ENCODE measurements around the gene BCAN. TPM values are rescaled to one million over a fixed set of nuclear protein-coding genes. Genes with fewer than 3 reads are reported as not detected.

The BCAN gene
- total RNA-seq, 2 experiments from 2014 or later = not detected

DNA sequence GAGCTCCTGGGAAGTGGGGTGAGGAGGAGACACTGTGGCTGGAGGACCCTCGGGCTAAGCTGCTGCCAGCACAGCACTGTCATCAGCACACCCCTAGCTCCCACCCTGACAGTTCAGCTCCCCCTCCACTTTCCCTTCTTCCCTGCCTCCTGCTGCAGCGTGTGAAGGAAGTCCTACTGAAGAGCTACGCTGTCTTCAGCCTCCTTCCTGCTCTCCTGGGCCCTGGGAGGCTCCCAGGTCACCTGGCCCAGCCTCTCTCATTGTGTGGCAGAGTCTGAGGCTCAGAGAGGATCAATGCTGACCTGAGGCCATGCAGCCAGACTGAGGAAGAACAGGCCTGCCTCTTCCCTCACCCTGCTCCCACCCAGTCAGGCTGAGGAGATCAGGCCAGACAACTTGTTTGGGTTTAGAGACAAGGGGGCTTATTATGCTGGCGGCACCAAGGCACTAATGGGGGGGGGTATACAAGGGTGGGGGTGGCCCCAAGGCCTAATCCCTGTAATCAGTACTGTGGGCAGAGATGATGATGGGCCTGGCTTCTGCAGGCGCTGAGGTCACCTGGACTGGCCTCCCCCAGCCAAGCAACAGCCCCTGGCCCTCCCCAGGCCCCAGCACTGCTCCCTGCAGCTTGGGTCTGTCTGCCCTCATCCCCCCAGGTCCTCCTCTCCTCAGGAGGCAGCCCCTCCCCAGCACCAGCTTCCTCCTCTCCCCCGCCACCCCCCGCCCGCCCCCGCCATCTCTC is 26.2 kb downstream of the BCAN start:
- ChIA-PET POLR2A (interaction anchor here (0.6 kb wide), 1 partner anchor 363 kb away, joined by 4 read pairs; no protein-coding TSS in a partner anchor), CTCF (interaction anchor here (0.6 to 1.9 kb wide), 4 partner anchors 9 to 21 kb away, joined by 3 to 4 read pairs (median 4); partner anchors contain the start of gene NES)
- Mint-ChIP-seq H3K4me1 (ENCODE audit: low read depth) (no peaks in the 10 kb centered on the region), H3K27me3 (peaks cover 5% of the 10 kb centered on the region), H3K27ac (no peak overlapping the region), H3K36me3 (ENCODE audit: low read depth) (no peaks in the 10 kb centered on the region), H3K9me3 (no peaks in the 10 kb centered on the region), H3K4me3 (no peak overlapping the region)
- intact Hi-C loops (cut with micrococcal nuclease) = no loop called here
- ATAC-seq = no peak
- TF ChIP-seq, protein P1, sequence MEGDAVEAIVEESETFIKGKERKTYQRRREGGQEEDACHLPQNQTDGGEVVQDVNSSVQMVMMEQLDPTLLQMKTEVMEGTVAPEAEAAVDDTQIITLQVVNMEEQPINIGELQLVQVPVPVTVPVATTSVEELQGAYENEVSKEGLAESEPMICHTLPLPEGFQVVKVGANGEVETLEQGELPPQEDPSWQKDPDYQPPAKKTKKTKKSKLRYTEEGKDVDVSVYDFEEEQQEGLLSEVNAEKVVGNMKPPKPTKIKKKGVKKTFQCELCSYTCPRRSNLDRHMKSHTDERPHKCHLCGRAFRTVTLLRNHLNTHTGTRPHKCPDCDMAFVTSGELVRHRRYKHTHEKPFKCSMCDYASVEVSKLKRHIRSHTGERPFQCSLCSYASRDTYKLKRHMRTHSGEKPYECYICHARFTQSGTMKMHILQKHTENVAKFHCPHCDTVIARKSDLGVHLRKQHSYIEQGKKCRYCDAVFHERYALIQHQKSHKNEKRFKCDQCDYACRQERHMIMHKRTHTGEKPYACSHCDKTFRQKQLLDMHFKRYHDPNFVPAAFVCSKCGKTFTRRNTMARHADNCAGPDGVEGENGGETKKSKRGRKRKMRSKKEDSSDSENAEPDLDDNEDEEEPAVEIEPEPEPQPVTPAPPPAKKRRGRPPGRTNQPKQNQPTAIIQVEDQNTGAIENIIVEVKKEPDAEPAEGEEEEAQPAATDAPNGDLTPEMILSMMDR (IDR thresholded peaks at IDR 0.05) = no peak
- DNase-seq = no peak

DNA sequence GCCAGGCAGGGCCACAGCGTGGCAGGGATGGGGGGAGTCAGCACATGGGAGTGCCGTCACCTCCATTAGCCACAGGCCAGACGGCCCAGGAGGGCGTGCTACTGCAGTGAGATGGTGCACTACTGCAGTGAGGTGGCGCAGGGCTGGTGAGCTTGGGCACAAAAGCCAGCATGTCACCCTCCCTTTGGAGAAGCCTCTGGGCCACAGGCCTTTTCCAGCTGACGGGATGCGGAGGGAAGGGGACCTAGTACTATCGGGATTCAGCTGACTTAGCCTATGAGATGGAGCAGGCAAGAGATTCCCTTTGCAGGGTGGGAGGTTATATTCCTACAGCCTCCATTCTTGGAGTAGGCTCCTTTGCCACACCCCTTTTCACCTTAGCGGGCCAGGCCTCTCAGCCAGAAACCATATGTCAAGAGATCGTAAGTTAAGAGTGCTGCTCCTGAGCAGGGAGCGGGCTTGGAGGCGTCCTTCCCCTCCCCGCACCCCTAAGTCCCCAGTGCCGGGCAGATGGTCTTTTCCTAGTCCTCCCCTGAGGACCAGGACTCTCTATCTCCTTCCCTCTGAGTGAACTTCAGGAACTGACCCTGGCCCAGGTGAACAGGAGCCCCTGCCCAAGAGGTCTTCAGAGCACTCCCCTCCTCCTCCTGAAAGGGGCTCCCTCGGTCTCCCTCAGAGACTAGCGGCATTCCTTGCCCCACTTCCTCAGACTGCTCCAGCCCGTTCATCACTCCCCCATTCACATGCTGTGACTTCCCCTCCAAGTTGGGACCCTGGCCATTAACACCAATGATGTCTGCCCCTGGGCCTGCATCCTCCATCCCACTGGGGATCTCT is 27.1 kb downstream of the BCAN start:
- no peak for DNase-seq
- intact Hi-C loops (cut with micrococcal nuclease) = no loop called here
- Mint-ChIP-seq H3K4me1 (ENCODE audit: low read depth) (no peaks in the 10 kb centered on the region), H3K27me3 (peaks cover 7% of the 10 kb centered on the region), H3K27ac (no peak overlapping the region), H3K36me3 (ENCODE audit: low read depth) (no peaks in the 10 kb centered on the region), H3K4me3 (no peak overlapping the region), H3K9me3 (no peaks in the 10 kb centered on the region)
- TF ChIP-seq, protein P1 (IDR thresholded peaks at IDR 0.05) = no peak
- ChIA-PET CTCF (interaction anchor here (1.9 kb wide), 1 partner anchor 10 kb away, joined by 4 read pairs; no protein-coding TSS in a partner anchor), POLR2A (no interaction called here)
- ATAC-seq = no peak

DNA sequence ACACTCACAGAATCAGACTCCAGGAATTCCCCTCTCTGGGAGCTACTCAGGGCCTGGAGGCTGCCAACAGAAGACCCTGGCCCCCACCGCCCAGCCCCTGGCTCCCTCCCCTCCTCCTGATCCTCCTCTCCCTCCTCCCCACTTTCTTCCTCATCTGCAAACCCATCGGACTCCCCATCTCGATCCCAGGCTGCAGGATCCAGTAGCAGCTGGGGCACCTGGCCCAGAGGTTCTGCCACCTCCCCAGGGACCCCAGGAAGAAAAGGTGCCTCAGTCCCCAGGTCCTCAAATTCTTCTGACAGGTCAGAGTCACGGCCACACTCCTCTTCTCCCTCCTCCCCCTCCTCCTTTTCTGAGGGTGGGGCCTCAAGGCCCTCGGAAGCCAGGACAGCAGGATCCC is 27.9 kb downstream of the BCAN start:
- no peak for DNase-seq
- ChIA-PET CTCF (interaction anchor here (0.9 to 1.0 kb wide), 2 partner anchors 20 to 43 kb away, joined by 3 to 5 read pairs; no protein-coding TSS in a partner anchor), POLR2A (interaction anchor here (1.3 kb wide), 1 partner anchor 14 kb away, joined by 3 read pairs; no protein-coding TSS in a partner anchor)
- Mint-ChIP-seq H3K27ac (no peak overlapping the region), H3K9me3 (no peaks in the 10 kb centered on the region), H3K4me3 (no peak overlapping the region), H3K4me1 (ENCODE audit: low read depth) (no peaks in the 10 kb centered on the region), H3K27me3 (peaks cover 10% of the 10 kb centered on the region), H3K36me3 (ENCODE audit: low read depth) (no peaks in the 10 kb centered on the region)
- TF ChIP-seq, protein P1 (IDR thresholded peaks at IDR 0.05) = no peak
- ATAC-seq = no peak
- intact Hi-C loops (cut with micrococcal nuclease) = no loop called here

DNA sequence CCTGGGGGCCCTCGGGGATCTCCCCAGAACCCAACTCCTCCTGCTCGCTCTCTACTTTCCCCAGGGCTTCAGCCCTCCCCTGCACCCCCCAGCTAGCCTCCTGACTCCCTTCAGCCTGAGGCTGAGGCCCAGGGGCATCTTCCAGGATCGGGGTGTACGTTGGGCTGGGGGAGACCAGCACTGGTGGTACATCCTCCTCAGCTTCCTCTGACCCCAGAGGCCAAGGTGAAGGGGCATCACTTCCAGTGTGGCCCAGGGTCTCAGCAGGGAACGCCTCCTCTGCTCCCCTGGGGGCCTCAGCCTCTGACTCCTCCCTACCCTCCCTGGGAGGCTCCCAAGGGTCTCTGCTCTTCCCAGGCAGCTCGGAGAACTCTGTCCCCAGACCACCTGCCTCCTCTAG is 28.4 kb downstream of the BCAN start:
- ChIA-PET CTCF (interaction anchor here (0.9 to 1.0 kb wide), 2 partner anchors 19 to 44 kb away, joined by 3 to 5 read pairs; no protein-coding TSS in a partner anchor), POLR2A (interaction anchor here (1.3 kb wide), 1 partner anchor 14 kb away, joined by 3 read pairs; no protein-coding TSS in a partner anchor)
- no peak overlapping the region for H3K4me3 Mint-ChIP-seq
- no peak overlapping the region for H3K27ac Mint-ChIP-seq
- intact Hi-C loops (cut with micrococcal nuclease) = no loop called here
- DNase-seq (no peak), ATAC-seq (no peak)
- peaks cover 16% of the 10 kb centered on the region for H3K27me3 Mint-ChIP-seq
- H3K4me1 Mint-ChIP-seq (ENCODE audit: low read depth) = no peaks in the 10 kb centered on the region
- H3K9me3 Mint-ChIP-seq = no peaks in the 10 kb centered on the region
- TF ChIP-seq, protein P1 (IDR thresholded peaks at IDR 0.05) = no peak
- H3K36me3 Mint-ChIP-seq (ENCODE audit: low read depth) = no peaks in the 10 kb centered on the region

All from activated CD8-positive, alpha-beta T cell treated with anti-CD3 and anti-CD28 coated beads for 36 hours (primary cell).